Measurements from ENCODE around the gene PFN3. TPM values are rescaled to one million over a fixed set of nuclear protein-coding genes. Genes with fewer than 3 reads are reported as not detected.
A peak's percentile ranks its signal among the peaks of the same experiment; 100 is the strongest.

The PFN3 gene
- total RNA-seq, 4 donors from 2014 or later = not detected

- WGBS, 2 donors (ENCODE audit: low coverage in 1 of 2) = 60% methylated on average over 1 of the region's 5 CpGs; no CpG with 5 or more reads in 1 of the 2 donors
- no peak overlapping the region for H3K4me3 ChIP-seq
- no peaks in the 10 kb centered on the region for H3K36me3 ChIP-seq
- no peak overlapping the region for H3K27ac ChIP-seq
- H3K9me3 ChIP-seq = no peaks in the 10 kb centered on the region
- ATAC-seq = no peak
- H3K4me1 ChIP-seq = peaks cover 0 to 32% (median 28%) of the 10 kb centered on the region in 3 donors
- TF ChIP-seq POLR2A (IDR thresholded peaks at IDR 0.05) = no peak
- no peak for TF ChIP-seq EP300 (IDR thresholded peaks at IDR 0.05)
- TF ChIP-seq CTCF (IDR thresholded peaks at IDR 0.05) = no peak
- no peak for TF ChIP-seq POLR2AphosphoS5 (IDR thresholded peaks at IDR 0.05)
- peaks cover 64% of the 10 kb centered on the region for H3K27me3 ChIP-seq
These were observed 5.3 kb upstream of the PFN3 start for GRCh38 chr5:177405805-177406204.

DNA sequence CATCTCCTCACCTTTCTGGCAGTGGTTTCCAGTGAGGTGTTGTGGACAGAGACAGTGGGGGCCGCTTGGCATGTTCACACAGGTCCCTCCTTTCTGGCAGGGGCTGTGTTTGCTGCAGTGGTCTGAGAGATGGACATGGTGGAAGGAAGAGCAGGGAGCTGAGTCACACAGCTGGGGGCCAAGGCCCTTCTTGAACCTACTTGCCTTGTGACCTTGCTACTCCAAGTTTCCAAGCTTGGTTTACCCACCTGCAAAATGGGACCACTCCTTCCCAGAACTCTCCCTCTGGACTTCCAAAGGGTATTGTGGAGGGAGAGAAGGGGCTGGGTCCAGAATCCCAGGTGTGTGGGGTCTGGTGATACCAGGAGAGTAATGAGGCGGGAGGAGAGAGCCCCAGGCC lies 4.9 kb upstream of the PFN3 start:
- no CpG with 5 or more reads among the region's 2 CpGs for WGBS, 2 donors (ENCODE audit: low coverage in 1 of 2)

GRCh38 chr5:177404641-177405179 lies 4.2 kb upstream of the PFN3 start:
- no peak for ATAC-seq
- Histone ChIP-seq H3K27ac (peak overlapping the region in 1 of 4 donors; percentile 55), H3K27me3 (peaks cover 75% of the 10 kb centered on the region), H3K36me3 (no peaks in the 10 kb centered on the region), H3K9me3 (no peaks in the 10 kb centered on the region), H3K4me3 (peak overlapping the region in 1 of 2 donors; percentile 60), H3K4me1 (peaks cover 0 to 42% (median 36%) of the 10 kb centered on the region in 3 donors)
- no peak for TF ChIP-seq EP300 (IDR thresholded peaks at IDR 0.05)
- no peak for TF ChIP-seq POLR2AphosphoS5 (IDR thresholded peaks at IDR 0.05)
- TF ChIP-seq POLR2A (IDR thresholded peaks at IDR 0.05) = no peak
- no peak for TF ChIP-seq CTCF (IDR thresholded peaks at IDR 0.05)
- WGBS, 2 donors (ENCODE audit: low coverage in 1 of 2) = 0% methylated on average over 2 of the region's 16 CpGs; no CpG with 5 or more reads in 1 of the 2 donors

More for the DNA sequence above, 4.9 kb upstream of the PFN3 start:
- Histone ChIP-seq H3K4me3 (no peak overlapping the region), H3K27ac (no peak overlapping the region), H3K4me1 (peaks cover 0 to 36% (median 31%) of the 10 kb centered on the region in 3 donors), H3K36me3 (no peaks in the 10 kb centered on the region), H3K27me3 (peaks cover 69% of the 10 kb centered on the region), H3K9me3 (no peaks in the 10 kb centered on the region)
- ATAC-seq = no peak
- TF ChIP-seq POLR2AphosphoS5 (IDR thresholded peaks at IDR 0.05) = no peak
- no peak for TF ChIP-seq CTCF (IDR thresholded peaks at IDR 0.05)
- TF ChIP-seq EP300 (IDR thresholded peaks at IDR 0.05) = no peak
- TF ChIP-seq POLR2A (IDR thresholded peaks at IDR 0.05) = no peak

DNA sequence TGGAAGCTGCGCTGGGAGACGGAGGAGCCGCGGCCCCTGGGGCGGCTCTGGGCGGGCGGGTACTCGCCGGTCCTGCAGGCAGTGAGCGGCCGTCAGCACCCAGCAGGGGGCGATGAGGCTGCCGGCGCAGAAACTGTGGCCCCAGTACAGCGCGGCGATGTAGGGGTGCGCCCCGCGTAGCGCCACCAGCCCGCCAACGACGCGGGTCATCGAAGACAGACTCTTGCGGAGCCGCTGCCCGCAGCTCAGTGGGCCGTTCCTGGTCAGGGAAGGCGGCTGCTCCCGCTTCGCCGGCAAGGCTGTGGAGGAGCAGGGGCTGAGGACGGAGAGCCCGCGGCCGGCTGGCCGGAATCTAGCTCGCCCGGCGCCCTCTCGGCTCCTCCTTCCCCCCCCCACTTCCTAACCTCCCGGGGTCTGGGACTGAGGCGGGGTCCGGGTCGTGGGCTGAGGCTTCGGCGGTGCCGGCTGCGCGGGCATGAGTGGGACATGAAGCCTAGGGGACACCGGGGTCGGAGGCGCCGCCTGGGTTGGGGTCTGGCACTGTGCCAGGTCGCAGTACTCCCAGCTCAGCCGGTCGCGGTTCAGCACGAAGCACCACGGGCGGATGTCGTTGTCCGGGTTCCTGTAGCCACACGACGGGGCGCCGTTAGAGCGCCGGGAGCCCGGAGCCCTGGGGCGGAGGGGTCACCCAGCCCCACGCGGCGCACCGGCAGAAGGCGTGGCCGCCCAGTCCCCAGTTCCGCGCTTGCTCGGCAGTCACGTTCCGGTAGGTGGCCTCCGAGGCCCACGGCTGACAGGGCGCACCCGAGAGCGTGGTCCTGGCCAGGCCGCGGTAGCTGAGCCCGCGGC lies 3.6 kb upstream of the PFN3 start:
- peak overlapping the region; percentile 27 to 60 for H3K4me3 ChIP-seq
- no CpG with 5 or more reads among the region's 93 CpGs for WGBS, 2 donors (ENCODE audit: low coverage in 1 of 2)
- TF ChIP-seq POLR2A (IDR thresholded peaks at IDR 0.05) (peak in 1 of 2 donors; percentile 10), POLR2AphosphoS5 (IDR thresholded peaks at IDR 0.05) (peak; percentile 50), CTCF (IDR thresholded peaks at IDR 0.05) (peak in 3 of 4 experiments; percentile 86 to 91 (median 86)), EP300 (IDR thresholded peaks at IDR 0.05) (no peak)
- peaks cover 0 to 43% (median 36%) of the 10 kb centered on the region in 3 donors for H3K4me1 ChIP-seq
- H3K36me3 ChIP-seq = no peaks in the 10 kb centered on the region
- H3K27me3 ChIP-seq = peaks cover 78% of the 10 kb centered on the region
- peak overlapping the region in 1 of 4 donors; percentile 55 for H3K27ac ChIP-seq
- ATAC-seq = peak; percentile 92
- no peaks in the 10 kb centered on the region for H3K9me3 ChIP-seq

Measured in gastroesophageal sphincter (tissue), 4 donors.